Retinal pigment epithelial cell (primary cell): ENCODE data around the gene ELP5.

Source experiments
- DNase-seq: peaks from one replicate; pipeline ENCODE4 v3.0.0-alpha.2; 2010; ENCODE audit warnings: low read depth
- H3K4me3 ChIP-seq: 2 replicates; pipeline ENCODE4 v1.5.1; 2011; ENCODE audit warnings: mild to moderate bottlenecking, low read length, control low read depth, moderate library complexity
- CTCF ChIP-seq: conservative IDR thresholded peaks from 2 replicates; pipeline ENCODE4 v1.5.1; 2011; ENCODE audit warnings: low read depth, low read length, control low read depth, inconsistent platforms

The ELP5 gene

GRCh38 chr17:7224110-7224509 lies 27.9 kb upstream of the ELP5 start:
- no peak for DNase-seq
- no peak for TF ChIP-seq CTCF
- no peak overlapping the region for H3K4me3 ChIP-seq

GRCh38 chr17:7224661-7225111 lies 27.3 kb upstream of the ELP5 start:
- no peak for TF ChIP-seq CTCF
- H3K4me3 ChIP-seq, result no peak overlapping the region
- no peak for DNase-seq

- no peak for TF ChIP-seq CTCF
- H3K4me3 ChIP-seq, result no peak overlapping the region
- DNase-seq, result no peak
Measured at GRCh38 chr17:7225711-7226331, 26.2 kb upstream of the ELP5 start.

- no peak for DNase-seq
- no peak overlapping the region for H3K4me3 ChIP-seq
- TF ChIP-seq CTCF, result no peak
Measured at GRCh38 chr17:7226721-7227710, 25.0 kb upstream of the ELP5 start.

GRCh38 chr17:7228920-7229319 lies 23.1 kb upstream of the ELP5 start:
- no peak for DNase-seq
- no peak overlapping the region for H3K4me3 ChIP-seq
- no peak for TF ChIP-seq CTCF

GRCh38 chr17:7229504-7229903 lies 22.5 kb upstream of the ELP5 start:
- no peak for DNase-seq
- no peak for TF ChIP-seq CTCF
- no peak overlapping the region for H3K4me3 ChIP-seq
